Amniotic epithelial cell (primary cell): ENCODE data around the gene CD46.
"Not testable (repeated sequence)": the region's sequence is repeated elsewhere in the genome, so short reads cannot be mapped to it uniquely, and the experiment has no call there.

ENCODE experiments used
- DNase-seq: peaks from one replicate; pipeline ENCODE4 v3.0.0-alpha.2; 2010; ENCODE audit warnings: low read depth

CD46 gene

DNA sequence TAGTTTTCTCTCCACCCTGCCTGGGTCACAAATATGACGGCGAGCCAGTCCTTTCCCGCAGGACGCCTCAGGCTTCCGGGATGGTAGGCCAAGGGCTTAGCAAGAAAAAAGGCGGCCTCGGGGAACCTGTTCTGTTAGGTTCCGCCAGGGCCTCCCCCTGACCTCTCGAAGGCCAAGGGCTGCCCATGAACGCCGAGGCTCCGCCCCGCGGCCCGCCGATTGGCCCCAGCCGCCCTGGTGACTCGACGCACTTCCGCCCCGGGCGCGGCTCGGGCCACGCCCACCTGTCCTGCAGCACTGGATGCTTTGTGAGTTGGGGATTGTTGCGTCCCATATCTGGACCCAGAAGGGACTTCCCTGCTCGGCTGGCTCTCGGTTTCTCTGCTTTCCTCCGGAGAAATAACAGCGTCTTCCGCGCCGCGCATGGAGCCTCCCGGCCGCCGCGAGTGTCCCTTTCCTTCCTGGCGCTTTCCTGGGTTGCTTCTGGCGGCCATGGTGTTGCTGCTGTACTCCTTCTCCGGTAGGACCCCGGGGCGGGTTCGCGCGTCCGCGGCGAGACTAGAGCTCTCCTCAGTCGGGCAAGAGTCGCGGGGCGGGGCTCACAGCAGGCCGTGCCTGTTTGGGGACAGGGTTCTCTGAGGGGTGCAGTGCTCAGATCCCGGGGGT lies at the start of gene CD46:
CD46 (plus strand) TSS at position 265 of the 666 bp plus-strand sequence; CDS start at position 424, 159 bp downstream.
- peak; percentile 88 for DNase-seq

DNA sequence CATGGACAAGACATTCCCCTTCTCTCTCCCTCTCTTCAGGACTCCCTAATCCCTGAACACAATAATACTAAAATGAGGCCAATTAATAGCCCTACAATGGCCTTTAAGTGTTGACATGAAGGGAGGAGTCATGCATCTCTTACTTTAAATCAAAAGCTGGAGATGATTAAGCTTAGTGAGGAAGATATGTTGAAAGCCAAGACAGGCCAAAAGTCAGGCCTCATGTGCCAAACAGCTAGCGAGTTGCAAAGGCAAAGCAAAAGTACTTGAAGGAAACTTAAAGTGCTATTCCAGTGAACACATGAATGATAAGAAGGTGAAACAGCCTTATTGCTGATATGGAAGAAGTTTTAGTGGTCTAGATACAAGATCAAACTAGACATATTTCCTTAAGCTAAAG lies 49.5 kb upstream of the CD46 start:
- DNase-seq: peak; percentile 14

DNA sequence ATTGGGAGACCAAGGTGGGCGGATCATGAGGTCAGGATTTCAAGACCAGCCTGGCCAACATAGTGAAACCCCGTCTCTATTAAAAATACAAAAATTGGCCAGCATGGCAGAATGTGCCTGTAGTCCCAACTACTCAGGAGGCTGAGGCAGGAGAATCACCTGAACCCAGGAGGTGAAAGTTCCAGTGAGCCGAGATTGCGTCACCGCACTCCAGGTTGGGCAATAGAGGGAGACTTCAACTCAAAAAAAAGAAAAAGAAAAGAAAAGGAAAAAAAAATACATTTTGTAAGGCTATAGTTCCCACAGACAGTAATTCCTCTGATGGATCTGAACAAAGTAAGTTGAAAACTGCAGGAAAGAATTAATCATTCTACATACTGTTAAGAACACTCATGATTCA lies 48.1 kb upstream of the CD46 start:
- no peak for DNase-seq

DNA sequence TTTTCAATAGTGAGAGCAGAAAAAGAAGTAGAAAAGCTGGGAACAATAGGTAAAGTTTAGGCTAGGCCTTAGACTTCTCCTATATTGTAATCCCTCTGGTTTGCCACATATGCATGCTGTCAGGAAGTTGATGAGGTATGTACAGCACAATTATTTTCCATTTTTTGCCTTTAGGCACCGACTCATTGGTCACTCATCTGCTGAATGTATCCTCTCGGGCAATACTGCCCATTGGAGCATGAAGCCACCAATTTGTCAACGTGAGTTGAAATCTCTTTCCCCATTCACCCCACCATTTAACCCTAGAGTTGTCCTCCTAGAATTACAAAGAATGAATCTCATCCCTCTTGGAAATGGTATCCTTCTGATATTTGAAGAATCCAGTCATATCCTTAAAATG lies 43.9 kb upstream of the CD46 start:
- DNase-seq: not testable (repeated sequence)

DNA sequence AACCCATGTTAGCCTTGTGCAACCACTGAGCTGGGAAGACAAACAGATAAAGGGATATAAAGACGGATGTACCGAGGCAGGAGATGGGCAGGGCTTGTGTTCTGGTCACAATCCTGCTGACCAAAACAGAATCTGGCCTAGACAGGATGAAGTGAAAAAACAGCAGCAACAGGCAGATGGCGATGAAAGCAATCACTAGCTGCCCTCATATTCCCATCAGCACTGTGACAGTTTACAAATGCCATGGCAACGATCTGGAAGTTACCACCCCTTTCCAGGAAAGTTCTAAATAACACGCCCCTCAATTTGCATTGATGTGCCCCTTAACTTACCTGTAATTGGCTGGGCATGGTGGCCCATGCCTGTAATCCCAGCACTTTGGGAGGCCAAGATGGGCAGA lies 40.6 kb upstream of the CD46 start:
- DNase-seq: peak; percentile 51

DNA sequence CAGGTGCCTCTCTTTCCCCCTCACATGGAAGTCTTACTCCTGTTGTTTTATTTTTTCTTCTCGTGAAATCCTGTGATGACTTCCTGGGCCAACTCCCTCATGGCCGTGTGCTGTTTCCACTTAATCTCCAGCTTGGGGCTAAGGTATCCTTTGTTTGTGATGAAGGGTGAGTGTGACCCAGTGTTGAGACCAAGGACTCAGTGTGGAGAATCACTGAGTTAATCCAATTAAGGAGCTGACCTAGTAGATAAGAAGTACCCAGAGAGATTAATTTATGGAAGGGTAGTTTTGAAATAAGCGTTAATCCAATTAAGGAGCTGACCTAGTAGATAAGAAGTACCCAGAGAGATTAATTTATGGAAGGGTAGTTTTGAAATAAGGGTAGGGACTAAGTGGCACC lies 39.2 kb upstream of the CD46 start:
- not testable (repeated sequence) for DNase-seq

DNA sequence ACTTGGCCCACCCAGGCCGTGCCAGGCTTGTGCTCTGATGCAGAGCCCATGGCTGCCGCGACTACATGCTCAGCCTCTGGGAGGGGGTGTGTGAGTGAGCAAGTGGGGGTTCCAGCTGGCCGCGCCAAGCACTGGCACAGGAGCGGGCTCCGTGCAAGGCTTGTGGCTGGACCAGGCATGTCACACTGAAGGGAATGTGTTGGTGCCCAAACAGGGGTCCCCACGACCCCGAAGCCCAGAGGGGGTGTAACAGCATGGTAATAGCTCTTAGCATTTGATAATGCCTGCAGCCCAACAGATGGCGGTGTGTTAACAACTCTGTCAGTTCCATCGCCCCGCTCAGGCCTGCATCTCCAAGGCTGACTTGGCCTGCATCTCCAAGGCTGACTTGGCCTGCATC lies 38.3 kb upstream of the CD46 start:
- DNase-seq: no peak

DNA sequence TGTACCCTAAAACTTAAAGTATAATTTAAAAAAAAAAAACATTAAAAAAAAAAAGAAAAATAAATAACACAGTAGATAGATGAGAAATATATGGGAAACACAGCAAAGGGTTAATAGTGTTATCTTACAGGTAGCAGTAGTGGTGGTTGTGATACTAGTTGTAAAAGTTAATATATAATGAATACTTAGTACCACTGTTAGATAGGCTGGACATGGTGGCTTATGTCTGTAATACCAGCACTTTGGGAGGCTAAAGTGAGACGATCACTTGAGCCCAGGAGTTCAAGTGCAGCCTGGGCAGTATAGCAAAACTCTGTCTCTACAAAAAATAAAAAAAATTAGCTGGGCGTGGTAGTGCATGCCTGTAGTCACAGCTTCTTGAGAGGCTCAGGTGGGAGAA lies 32.6 kb upstream of the CD46 start:
- DNase-seq: no peak

DNA sequence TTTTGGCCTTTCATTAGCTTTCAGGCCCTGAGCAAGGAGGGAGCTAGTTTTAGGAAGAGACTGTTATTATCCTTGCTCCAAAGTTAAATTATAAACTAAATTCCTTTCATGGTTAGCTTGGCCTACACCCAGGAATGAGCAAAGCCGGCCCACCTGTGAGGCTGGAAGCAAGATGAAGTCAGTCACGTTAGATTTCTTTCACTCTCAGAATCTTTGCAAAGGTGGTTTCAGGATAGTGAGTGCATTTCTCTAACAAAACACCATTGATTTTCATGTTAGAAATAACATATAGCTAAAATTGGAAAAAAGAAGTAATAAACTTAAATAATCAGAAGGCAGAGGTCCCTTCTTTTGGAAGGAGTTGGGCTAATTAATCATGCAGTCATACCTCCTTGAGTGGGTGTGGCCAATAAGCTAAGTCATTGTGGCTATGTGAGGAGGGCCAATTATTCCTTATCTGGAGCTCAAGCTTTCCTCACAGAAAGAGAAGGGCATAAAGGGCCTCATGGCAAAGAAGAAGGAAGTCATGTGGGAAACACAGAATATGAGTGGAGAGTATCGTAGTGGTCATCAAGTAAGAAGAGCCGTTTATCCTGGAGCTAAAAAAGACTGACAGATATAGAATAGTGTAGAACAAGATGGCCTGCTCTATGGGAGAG lies 23.5 kb upstream of the CD46 start:
- not testable (repeated sequence) for DNase-seq

DNA sequence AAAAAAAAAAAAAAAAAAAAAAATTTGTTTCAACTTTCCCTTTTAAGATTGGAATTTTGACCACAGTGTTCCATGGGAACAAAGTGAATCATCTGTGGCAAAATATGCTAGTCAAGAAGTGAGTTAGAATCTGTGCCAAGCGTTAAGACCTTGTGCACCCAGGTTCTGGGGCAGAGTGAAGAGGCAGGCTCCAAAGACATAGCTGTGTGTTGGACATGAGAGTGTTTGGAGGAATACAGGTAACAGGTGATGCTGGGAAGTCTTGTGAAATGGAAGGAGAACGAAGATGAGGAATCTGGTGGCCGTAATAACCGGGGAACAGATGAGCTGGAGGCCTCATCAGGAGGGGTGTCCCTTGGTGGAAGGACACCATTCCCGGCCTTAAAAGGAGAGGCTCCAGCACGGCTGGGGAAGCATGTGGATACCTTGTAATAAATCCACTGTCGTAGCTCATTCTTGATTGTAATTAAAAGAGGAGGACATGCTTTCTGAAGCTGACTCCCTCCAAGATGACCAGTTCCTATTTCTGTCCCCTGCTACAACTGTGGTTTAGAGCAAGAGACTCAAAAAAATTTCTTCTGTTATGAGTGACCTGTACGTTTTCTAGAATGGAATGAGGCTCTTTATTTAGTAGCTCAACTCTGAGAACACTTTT lies 14.2 kb upstream of the CD46 start:
- DNase-seq: not testable (repeated sequence)

DNA sequence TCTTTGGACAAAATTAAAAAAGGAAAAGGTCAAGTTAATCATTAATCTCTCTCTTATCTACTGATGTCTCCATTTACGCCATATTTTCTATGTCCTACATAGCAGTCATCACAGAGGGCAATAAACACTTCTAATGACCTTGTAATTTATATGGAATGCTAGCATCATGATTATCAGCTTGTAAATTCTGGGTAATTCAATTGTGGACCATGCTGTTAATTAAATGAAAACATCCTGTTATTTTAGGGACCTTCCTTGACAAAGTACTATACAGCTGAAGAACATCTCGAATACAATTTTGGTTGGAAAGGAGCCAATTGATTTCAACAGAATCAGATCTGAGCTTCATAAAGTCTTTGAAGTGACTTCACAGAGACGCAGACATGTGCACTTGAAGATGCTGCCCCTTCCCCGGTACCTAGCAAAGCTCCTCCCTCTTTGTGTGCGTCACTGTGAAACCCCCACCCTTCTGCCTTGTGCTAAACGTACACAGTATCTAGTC lies 13.6 kb upstream of the CD46 start:
- peak; percentile 15 for DNase-seq

DNA sequence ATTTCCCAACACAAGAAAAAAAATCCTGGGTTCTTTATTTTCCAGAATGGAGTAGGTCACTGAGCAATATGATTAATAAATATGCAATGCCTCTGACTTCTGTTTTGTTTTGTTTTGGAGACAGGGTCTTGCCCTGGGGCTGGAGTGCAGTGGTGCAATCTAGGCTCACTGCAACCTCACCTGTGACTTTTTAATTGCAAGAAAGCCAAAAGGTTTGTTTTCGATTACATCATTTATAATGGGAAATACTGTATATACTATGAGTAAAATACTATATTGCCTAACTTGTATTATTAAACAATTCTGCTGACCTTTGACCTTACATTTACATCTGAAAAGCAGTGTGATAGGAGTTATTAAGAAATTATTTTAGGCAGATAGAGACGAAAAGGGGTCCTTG lies 11.6 kb upstream of the CD46 start:
- no peak for DNase-seq

DNA sequence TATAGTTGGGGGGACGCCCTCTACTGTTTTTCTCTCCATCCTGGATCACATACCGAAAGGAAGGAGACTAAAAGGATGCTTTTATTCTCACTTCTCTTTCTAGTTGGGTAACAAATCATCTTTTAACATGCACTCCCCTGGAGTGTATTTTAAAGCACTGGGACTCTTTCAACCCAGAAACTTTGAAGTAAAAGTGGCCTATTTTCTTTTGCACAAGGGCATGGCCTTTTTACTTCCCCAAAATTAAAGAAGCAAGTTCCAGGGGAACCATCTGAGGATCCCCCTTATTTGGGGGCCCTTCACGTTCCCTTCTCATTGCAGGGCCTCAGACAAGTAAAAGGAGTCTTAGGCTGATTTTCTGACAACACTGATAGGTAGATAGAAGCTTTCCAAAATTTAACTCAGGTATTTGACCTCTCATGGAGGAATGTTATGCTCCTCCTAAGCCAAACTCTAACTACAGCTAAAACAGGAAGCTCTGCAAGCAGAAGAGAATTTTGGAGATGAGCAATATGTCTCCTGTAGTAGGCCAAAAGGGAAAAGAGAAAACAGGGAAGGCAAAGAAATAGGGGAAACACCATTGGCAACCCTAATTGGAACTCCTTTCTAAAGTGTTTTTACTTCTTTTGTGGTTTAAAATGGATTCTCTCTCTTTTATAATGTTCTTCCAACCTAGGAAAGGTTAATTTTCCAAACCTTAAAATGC lies 8.9 kb upstream of the CD46 start:
- no peak for DNase-seq

DNA sequence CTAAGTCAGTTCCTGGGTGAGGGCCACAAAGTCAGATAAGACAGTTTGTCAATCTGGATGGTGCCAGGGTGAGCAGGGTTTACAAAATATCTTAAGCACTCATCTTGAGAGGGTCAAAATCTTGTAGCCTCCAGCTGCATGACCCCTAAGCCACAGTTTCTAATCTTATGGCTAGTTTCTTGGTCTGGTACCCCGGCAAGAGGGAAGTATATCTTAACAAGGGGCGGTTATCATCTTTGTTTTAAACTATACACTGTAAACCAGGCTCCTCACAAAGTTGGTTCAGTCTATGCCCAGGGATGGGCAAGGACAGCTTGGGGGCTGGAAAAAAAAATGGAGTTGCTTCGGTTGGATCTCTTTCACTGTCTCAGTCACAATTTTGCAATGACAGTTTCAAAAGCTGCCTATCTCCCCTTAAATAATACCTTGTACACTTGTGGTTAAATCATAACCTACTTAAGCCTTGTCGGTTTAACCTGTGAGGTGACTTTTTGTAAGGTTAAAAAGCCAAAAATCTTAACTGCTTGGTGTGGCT lies 7.8 kb upstream of the CD46 start:
- no peak for DNase-seq

DNA sequence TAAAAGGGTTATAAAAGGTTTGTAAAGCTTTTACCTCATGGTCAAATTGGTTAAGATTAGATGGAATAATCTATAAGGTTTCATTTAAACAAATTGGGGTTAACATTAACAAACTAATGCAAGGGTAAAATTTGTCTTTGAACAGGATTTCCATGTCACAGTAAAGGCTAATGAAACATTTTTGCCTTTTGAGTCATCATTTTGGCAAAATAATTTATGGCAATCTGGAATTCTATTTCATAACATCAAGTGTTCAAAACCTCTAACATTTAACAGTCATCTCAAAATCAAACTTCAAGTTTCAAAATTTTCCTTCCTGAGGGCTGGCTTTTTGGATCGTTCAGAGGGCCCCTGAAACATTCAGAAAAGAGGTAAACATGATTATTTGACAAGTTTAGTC lies 6.6 kb upstream of the CD46 start:
- DNase-seq: peak; percentile 37

DNA sequence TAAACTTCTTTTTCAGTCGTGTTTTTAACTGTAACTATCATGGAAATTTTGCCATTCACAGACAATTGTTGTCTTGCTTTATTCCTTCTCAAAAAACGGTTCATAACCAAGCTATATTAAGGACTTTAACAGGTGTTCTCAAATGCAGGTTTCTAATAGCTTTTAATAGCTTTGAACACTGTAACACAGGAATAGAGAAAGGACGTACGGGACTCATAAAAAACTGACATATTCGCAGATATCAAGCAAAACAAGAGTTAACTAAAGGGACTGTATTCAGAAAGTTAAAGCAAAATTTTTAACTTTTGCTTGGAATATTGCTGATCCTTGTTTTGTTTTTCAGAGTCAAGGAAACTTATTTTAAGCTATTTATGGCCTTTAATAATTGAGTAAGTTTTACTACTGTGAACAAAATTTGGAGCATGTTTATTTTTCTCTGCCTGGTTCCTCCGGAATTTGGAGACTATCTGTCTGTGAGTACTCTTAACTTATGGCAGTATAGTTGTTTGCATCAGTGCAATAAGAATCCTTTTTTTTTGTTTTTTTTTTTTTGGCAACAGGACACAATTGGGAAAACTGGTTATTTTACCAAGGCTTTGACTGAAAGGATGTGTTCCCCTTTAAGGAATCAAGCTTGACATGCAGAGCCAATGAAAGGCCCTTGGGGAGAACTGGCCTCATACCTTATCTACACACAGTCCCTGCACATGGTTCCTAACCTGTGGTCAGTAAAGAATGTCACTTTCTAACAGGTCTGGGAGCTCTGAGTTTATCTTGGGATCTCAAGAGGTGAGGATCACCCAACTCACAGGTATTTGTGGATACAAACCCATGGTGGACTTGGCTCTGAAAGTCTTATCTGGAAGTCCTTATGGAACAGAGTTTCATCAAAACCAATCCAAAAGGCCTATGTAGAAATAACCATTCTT lies 5.8 kb upstream of the CD46 start:
- no peak for DNase-seq

DNA sequence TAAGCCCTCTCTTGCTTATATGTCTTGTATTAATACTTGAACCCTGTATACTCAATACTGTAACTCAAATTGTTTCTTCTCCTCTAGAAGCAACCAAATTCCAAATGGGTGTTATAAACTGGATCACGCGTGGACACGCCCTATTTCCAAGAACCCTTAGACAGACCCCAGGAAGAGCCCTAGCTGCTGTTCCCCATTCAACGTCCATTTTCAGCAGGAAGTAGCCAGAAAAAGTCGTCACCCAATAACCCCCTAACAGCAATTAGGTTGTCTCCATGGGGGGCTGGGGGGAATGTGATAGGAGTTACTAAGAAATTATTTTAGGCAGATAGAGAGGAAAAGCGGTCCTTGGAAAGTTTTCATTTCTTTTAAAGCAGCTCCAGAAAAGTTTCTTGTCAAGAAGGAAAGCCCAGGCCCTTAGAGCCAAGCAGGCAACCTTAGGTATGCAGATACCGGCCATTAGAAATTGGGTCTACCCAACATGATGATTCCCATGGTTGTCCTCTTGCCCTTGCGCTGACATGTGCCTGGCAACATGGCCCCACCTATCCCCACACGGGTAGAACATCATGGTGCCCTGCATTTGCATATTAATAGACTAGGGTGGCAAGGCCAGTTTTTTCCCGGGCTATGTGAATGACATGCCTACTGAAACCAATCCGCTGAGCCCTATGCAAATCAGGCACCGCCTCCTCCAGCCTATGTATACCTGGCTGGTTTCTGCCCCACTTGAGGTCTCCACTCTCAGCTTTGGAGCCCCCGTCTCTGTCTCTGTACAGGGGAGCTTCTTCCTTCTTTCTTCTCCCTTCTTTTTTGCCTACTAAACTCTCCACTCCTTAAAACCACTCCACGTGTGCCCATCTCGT lies 4.0 kb upstream of the CD46 start:
- DNase-seq: no peak

DNA sequence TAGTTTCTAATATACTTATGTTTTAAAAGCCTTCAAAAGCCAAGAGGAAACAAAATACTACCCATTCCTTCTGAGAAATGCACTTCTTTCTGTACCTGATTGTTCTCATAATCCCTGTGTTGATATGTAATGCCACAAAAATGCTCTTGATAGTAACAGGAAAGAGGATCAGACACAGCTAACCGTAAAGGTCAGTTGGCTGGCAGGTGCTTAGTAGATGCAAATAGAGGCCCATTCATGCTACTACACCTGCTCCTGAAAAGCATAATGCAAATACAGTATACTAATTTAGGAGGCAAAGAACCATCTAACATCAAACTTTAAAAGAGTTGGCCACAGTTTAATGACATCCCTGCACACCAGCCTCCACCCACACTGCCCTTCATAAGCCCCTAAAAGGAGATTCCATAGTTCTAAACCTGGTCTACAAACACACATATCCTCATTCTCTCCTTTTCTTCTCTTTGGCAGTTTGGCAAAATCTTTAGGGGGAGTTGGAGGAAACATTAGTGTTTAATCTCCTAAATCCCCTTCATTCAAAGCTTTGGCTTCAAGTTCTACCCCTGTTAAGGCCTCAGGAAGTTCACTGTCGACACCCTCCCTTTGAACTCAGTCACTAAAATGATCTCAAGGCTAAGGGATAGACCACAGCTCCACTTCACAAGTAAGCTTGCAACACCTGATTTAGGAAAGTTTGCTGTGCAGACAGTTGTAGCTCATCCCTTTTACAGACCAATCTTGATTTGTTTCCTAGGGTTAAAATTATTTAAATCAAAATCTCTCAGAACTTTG lies 2.9 kb upstream of the CD46 start:
- DNase-seq: no peak

DNA sequence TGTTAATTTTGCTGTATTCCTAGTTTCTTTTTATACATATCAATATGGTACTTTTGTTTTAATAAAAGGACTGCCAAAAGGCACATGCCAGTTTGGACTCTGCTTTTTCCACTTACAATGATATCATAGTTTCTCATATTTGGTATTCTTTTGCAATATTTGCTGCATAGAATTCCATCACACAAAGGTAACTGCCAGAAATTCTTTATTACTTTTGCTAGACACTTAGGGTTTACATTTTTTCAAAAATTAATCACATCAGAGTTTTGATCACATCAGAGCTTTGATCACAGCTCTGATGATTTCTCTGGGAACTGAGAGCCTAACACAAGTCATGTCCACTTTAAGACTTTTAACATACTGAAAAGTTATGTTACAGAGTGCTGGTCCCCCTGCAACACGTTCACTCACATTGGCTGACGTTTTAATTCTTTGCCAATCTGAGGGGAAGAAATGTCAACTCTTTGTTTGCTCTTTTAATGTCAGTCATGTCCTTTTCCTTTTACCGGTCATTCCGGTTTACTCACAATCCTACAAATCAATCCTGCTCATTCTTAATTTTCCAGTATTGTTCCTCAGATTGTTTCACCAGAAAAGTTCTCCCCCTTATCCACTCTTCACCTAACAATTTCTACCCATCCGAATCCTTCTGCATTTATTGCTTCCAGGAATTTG lies 1.1 kb upstream of the CD46 start:
- DNase-seq: no peak
